ENCODE measurements around the gene CNN3.

- TF ChIP-seq POLR2A (IDR thresholded peaks at IDR 0.05) (no peak), CTCF (IDR thresholded peaks at IDR 0.05) (no peak)
Observed at GRCh38 chr1:94951046-94951445, 24.1 kb upstream of the CNN3 start.
